Psoas muscle (tissue), 8 donors: ENCODE results near the gene NADK2. TPM values are rescaled to one million over a fixed set of nuclear protein-coding genes. Genes with fewer than 3 reads are reported as not detected.

Source experiments
- ATAC-seq, 4 donors: fragments of 200-7000 bp; cut with Tn5 transposase; one replicate each; pipeline ENCODE4 v1.9.1; 2020; ENCODE audit warnings: moderate library complexity in 3 of 4, mild to moderate bottlenecking in 2 of 4
- DNase-seq, 2 donors: peaks; one replicate each; pipeline ENCODE4 v3.0.0-alpha.2; 2020
- H3K27ac ChIP-seq: fragments of 200-600 bp; one replicate; pipeline ENCODE4 v1.8.0; 2022
- H3K27me3 ChIP-seq, 3 donors: fragments of 200-600 bp in 1 of 3; one replicate each; pipeline versions ENCODE4 v1.6.1 to v1.8.0; 2013 to 2022; ENCODE audit warnings: low read length in 2 of 3, mild to moderate bottlenecking in 2 of 3, moderate library complexity in 1 of 3; ENCODE audit not compliant: insufficient read depth in 3 of 3
- H3K36me3 ChIP-seq, 2 donors: fragments of 200-600 bp in 1 of 2; one replicate each; pipeline versions ENCODE4 v1.6.1 to v1.8.0; 2013 to 2022; ENCODE audit warnings: low read depth in 1 of 2, mild to moderate bottlenecking in 1 of 2, moderate library complexity in 1 of 2; ENCODE audit not compliant: insufficient read depth in 1 of 2
- H3K4me1 ChIP-seq: fragments of 200-600 bp; one replicate; pipeline ENCODE4 v1.8.0; 2022
- H3K4me3 ChIP-seq: fragments of 200-600 bp; one replicate; pipeline ENCODE4 v1.8.0; 2022; ENCODE audit warnings: mild to moderate bottlenecking
- H3K9me3 ChIP-seq: fragments of 200-600 bp; one replicate; pipeline ENCODE4 v1.8.0; 2022
- CTCF ChIP-seq: fragments of 200-600 bp; IDR thresholded peaks from one replicate; pipeline ENCODE4 v1.8.0; 2022; ENCODE audit warnings: antibody characterized with exemption
- WGBS, 3 donors: extraction: QIAGEN DNeasy Blood & Tissue Kit; methylation state at CpG; one replicate each; pipeline versions ENCODE4 v1.1.6 to v1.1.7; 2013; 5-methylcytosine and 5-hydroxymethylcytosine counted together
- intact Hi-C, 2 donors: fragments of 100-400 bp; cut with DNase I; formaldehyde crosslinking; loops; one replicate each; pipeline versions ENCODE4 v1.11.0 to v1.14.2; 2022
- polyA plus RNA-seq, 3 donors: library from polyadenylated mRNA; stranded (reverse); fragments of 200-250 nt; gene quantifications; one replicate each; pipeline ENCODE4 v1.2.3, GENCODE V29; 2013
- total RNA-seq, 4 donors: library from RNA; stranded (reverse); fragmentation: NEBNext Ultra II Directional in 2 of 4; extraction: Animal tissue kit (Norgen Biotek cat#: 25700) in 2 of 4; gene quantifications; one replicate each; pipeline versions ENCODE4 v1.2.1 to v1.2.4, GENCODE V29; 2021 to 2023
- donor health status: healthy with polysubstance abuse.
- donor health status: DM: no; HTN: no; CAD: no; lungs with moderate emphysema.
- donor health status: Bipolar disorder and iron deficiency.
- donor health status: healthy.
- donor health status: DM: yes; HTN: yes; CAD: no.
- donor health status: DM: no; HTN: no; CAD: no.
- donor health status: DM: no; HTN: no; CAD: no.
- donor health status: DM: yes; HTN: yes; CAD: no.

The NADK2 gene
- total and polyA plus RNA-seq, 7 donors, result 13.4 to 46.6 (median 31.7) TPM

- DNase-seq (no peak), ATAC-seq (no peak)
- TF ChIP-seq CTCF, result no peak
- Histone ChIP-seq H3K9me3 (no peaks in the 10 kb centered on the region), H3K27me3 (no peaks in the 10 kb centered on the region), H3K4me3 (no peak overlapping the region), H3K4me1 (peaks cover 17% of the 10 kb centered on the region), H3K36me3 (no peaks in the 10 kb centered on the region), H3K27ac (no peak overlapping the region)
- intact Hi-C loops, result loop anchor here in 1 of 2 donors (10.0 kb wide), 1 partner anchor 123 kb away; no protein-coding TSS in a partner anchor
- 92 to 100% (median 95%) methylated on average over 2 of the region's 2 CpGs for WGBS, 3 donors
These were observed 30.5 kb upstream of the NADK2 start for GRCh38 chr5:36272136-36272690.

DNA sequence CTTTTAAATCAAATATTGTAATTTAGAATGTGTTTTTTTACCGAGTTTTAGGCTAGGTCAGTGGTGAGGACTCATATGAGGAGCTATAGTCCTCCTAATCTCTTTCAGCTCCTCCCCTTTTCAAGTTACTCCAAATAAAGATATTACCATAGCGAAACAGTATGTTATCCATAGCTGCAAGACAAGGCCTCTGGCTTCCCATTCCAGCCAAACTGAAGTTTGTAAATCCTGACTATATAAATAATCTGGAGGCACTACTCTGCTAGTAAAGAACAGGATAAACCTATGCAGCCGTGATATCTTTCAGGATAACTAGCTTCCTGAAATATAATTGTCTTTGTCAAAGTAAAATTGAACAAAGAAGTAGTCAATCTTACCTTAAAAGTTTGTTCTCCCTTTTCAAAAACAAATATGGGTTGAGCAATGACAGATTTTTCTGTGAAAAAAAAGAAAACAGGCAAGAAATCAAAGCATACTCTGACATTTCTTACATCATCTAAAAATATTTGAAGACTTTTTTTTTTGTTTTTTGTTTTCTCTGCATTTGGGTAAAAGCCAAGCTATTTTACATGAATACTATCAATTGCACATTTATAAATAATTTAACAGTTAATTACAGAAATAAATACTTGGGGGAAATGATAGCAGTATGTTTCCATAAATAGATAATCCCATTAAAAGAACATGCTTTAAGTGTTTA, 29.3 kb upstream of the NADK2 start:
- peaks cover 7% of the 10 kb centered on the region for H3K4me1 ChIP-seq
- WGBS, 3 donors, result 81 to 86% (median 82%) methylated on average over 3 of the region's 3 CpGs
- intact Hi-C loops, result loop anchor here in 1 of 2 donors (10.0 kb wide), 1 partner anchor 124 kb away; no protein-coding TSS in a partner anchor
- no peak overlapping the region for H3K4me3 ChIP-seq
- no peaks in the 10 kb centered on the region for H3K9me3 ChIP-seq
- no peak for ATAC-seq
- DNase-seq, result no peak
- H3K27me3 ChIP-seq, result no peaks in the 10 kb centered on the region
- H3K36me3 ChIP-seq, result no peaks in the 10 kb centered on the region
- no peak overlapping the region for H3K27ac ChIP-seq
- no peak for TF ChIP-seq CTCF

GRCh38 chr5:36270175-36270574, 28.4 kb upstream of the NADK2 start:
- H3K27me3 ChIP-seq, result no peaks in the 10 kb centered on the region
- no peaks in the 10 kb centered on the region for H3K9me3 ChIP-seq
- H3K27ac ChIP-seq, result no peak overlapping the region
- peaks cover 3% of the 10 kb centered on the region for H3K4me1 ChIP-seq
- no peak overlapping the region for H3K4me3 ChIP-seq
- TF ChIP-seq CTCF, result no peak
- H3K36me3 ChIP-seq, result no peaks in the 10 kb centered on the region
- ATAC-seq (no peak), DNase-seq (no peak)
- intact Hi-C loops, result loop anchor here in 1 of 2 donors (10.0 kb wide), 1 partner anchor 125 kb away; no protein-coding TSS in a partner anchor
- WGBS, 3 donors, result 88 to 93% (median 91%) methylated on average over 3 of the region's 3 CpGs

DNA sequence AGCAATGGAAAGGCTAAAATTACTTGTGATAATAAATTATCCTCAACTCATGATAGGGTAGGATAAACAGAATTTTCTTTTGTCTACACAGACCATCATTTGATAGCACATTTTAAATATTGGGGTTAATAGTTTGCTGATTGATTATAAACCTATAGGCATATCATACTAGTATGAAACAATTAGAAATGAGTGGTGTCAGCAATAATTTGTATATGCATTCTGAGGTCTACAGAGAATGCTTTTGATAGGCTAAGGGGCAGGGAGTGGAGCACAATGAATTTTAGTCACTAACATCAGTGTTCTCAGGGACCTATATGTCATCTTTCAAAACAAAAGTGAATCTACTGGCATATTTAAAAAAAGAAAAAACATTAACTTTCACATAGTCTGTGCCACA, 27.8 kb upstream of the NADK2 start:
- Histone ChIP-seq H3K36me3 (no peaks in the 10 kb centered on the region), H3K4me1 (peaks cover 3% of the 10 kb centered on the region), H3K27me3 (no peaks in the 10 kb centered on the region), H3K4me3 (no peak overlapping the region), H3K9me3 (no peaks in the 10 kb centered on the region), H3K27ac (no peak overlapping the region)
- no peak for TF ChIP-seq CTCF
- ATAC-seq (no peak), DNase-seq (no peak)
- intact Hi-C loops, result loop anchor here (5.0 to 10.0 kb wide), 2 partner anchors 33 to 425 kb away; partner anchors contain the start of gene RANBP3L (in 1 of the 2)
